HEK293 (cell line): Measurements from ENCODE around the gene CARD10.

Experiments
- CTCF ChIP-seq: fragments of 450-650 bp; formaldehyde crosslinking; IDR thresholded peaks from 2 replicates; pipeline ENCODE4 v1.5.1; 2016; ENCODE audit warnings: missing biosample characterization, missing genetic modification characterization
- YY1 ChIP-seq: fragments of 450-650 bp; formaldehyde crosslinking; IDR thresholded peaks from 2 replicates; pipeline ENCODE4 v1.5.1; 2018; ENCODE audit warnings: missing biosample characterization, missing genetic modification characterization
- ZBTB10 ChIP-seq: fragments of 450-650 bp; formaldehyde crosslinking; IDR thresholded peaks from 2 replicates; pipeline ENCODE4 v1.5.1; 2016; ENCODE audit warnings: missing biosample characterization, missing genetic modification characterization
- ZBTB21 ChIP-seq: fragments of 450-650 bp; formaldehyde crosslinking; IDR thresholded peaks from 2 replicates; pipeline ENCODE4 v1.5.1; 2017; ENCODE audit warnings: missing biosample characterization, missing genetic modification characterization
- ZFP41 ChIP-seq: fragments of 450-650 bp; formaldehyde crosslinking; IDR thresholded peaks from 2 replicates; pipeline ENCODE4 v1.5.1; 2016; ENCODE audit warnings: missing biosample characterization, missing genetic modification characterization, borderline replicate concordance
- ZNF18 ChIP-seq: fragments of 450-650 bp; formaldehyde crosslinking; IDR thresholded peaks from 2 replicates; pipeline ENCODE4 v1.5.1; 2016; ENCODE audit warnings: missing biosample characterization, missing genetic modification characterization
- ZNF639 ChIP-seq: fragments of 450-650 bp; formaldehyde crosslinking; IDR thresholded peaks from 2 replicates; pipeline ENCODE4 v1.5.1; 2016; ENCODE audit warnings: missing biosample characterization, missing genetic modification characterization

GRCh38 chr22:37459206-37459605 lies 60.0 kb downstream of the CARD10 start:
- TF ChIP-seq CTCF (tag by site-specific recombination) (no peak), ZNF18 (tag by site-specific recombination) (no peak), ZNF639 (tag by site-specific recombination) (no peak), ZBTB21 (tag by site-specific recombination) (no peak), ZBTB10 (no peak), ZFP41 (no peak), YY1 (tag by site-specific recombination) (no peak)
